Stimulated activated effector memory CD8-positive, alpha-beta T cell treated with anti-CD3 and anti-CD28 coated beads, Interleukin-12 subunit alpha, Interleukin-12 subunit beta, amount 100 ng/mL, for 72 hours (primary cell): ENCODE results near the gene NOSIP.

Experiments used
- ATAC-seq: fragments of 150-1000 bp; cut with Tn5 transposase; 2 replicates; pipeline ENCODE4 v1.10.0; 2021
- DNase-seq, 2 donors: peaks; one replicate each; pipeline ENCODE4 v3.0.0; 2021 to 2022; ENCODE audit warnings: low spot score in 2 of 2
- H3K27ac Mint-ChIP-seq: one replicate; pipeline ENCODE4 v1.8.0; 2022; ENCODE audit warnings: mild to moderate bottlenecking, mixed read lengths
- H3K36me3 Mint-ChIP-seq: one replicate; pipeline ENCODE4 v1.8.0; 2022; ENCODE audit warnings: mild to moderate bottlenecking, mixed read lengths
- H3K4me1 Mint-ChIP-seq: one replicate; pipeline ENCODE4 v1.8.0; 2022; ENCODE audit warnings: mixed read lengths
- H3K4me3 Mint-ChIP-seq: one replicate; pipeline ENCODE4 v1.8.0; 2022; ENCODE audit warnings: mild to moderate bottlenecking, mixed read lengths
- H3K9me3 Mint-ChIP-seq: one replicate; pipeline ENCODE4 v1.8.0; 2022; ENCODE audit warnings: mixed read lengths

NOSIP gene

DNA sequence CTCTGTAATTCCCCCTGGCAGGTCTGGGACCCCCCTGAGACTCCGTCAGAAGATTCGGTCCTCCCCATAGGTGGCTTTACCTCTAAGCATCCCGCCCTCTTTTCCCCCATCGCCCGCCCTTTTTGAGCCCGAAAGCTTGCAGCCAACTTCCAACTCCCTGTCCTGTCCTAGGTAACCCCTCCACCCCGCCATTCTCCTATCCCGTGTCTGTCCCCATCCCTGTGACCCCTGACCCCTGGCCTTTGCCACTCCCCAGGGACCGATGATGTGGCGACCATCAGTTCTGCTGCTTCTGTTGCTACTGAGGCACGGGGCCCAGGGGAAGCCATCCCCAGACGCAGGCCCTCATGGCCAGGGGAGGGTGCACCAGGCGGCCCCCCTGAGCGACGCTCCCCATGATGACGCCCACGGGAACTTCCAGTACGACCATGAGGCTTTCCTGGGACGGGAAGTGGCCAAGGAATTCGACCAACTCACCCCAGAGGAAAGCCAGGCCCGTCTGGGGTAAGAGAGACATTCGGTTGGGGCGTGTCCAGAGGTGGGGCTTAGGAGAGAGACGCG is 52.1 kb downstream of the NOSIP start:
- DNase-seq (no peak), ATAC-seq (no peak)
- Mint-ChIP-seq H3K27ac (peak overlapping the region; percentile 87), H3K36me3 (peaks cover 6% of the 10 kb centered on the region), H3K4me3 (peak overlapping the region; percentile 77), H3K9me3 (no peaks in the 10 kb centered on the region), H3K4me1 (peaks cover 22% of the 10 kb centered on the region)

DNA sequence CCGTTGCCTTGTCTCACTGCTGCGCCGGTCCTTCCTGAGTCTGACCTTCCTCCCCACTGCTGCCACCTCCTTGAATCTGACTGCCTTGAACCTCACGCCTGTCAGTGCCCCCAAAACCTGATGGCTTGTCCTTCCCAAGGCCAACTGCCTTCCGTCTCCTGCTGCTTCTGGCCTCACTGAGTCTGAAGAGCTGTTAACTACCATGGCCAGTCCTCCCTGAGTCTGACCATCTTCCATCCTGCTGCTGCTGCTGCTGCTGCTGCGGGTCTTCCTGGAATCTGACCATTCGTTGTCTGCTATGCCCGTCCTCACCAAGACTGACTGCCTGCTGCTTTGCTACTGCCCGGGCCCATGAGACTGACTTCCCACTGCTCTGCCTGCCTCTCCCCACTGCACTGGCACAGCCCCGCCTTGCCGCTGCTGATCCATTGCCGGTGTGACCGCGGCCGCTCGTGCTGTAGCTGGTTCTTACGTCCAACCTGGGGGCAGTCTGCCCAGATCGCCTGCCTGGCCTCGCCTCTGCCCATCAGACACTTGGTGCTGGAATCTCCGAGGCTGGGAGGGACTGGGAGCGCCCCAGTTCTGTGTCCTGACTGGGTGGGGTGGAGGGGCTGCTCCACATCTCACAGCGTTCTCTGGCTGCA is 55.4 kb downstream of the NOSIP start:
- no peak for ATAC-seq
- H3K4me3 Mint-ChIP-seq = no peak overlapping the region
- H3K27ac Mint-ChIP-seq = peak overlapping the region; percentile 11
- DNase-seq = no peak
- H3K36me3 Mint-ChIP-seq = peaks cover 6% of the 10 kb centered on the region
- no peaks in the 10 kb centered on the region for H3K9me3 Mint-ChIP-seq
- H3K4me1 Mint-ChIP-seq = peaks cover 16% of the 10 kb centered on the region

DNA sequence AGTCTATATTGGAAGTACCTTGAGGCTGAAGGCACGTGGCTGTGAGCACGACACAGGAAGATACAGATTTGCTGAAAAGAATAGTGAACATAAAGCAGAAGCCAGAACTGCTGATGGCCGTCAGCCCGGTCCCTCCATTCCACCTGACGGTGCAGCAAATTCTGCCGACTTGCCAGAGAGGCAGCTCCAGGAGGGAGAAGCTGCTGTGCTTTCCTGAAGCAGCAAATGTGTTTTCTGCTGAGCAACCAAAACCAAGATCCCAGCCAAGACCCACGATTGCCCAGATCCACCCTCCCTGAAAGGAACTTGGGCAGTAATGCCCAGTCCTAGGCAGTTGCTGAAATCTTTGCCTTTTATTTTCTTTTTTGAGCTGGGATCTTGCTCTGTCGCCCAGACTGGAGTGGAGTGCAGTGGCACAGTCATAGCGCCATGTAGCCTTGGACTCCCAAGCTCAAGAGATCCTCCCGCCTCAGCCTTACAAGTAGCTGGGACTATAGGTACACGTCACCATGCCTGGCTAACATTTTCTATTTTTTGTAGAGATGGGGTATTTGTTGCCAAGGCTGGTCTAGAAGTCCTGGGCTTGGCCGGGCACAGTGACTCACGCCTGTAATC is 59.5 kb downstream of the NOSIP start:
- Mint-ChIP-seq H3K4me1 (peaks cover 3% of the 10 kb centered on the region), H3K4me3 (no peak overlapping the region), H3K36me3 (no peaks in the 10 kb centered on the region), H3K9me3 (no peaks in the 10 kb centered on the region), H3K27ac (no peak overlapping the region)
- DNase-seq = no peak
- ATAC-seq = no peak

DNA sequence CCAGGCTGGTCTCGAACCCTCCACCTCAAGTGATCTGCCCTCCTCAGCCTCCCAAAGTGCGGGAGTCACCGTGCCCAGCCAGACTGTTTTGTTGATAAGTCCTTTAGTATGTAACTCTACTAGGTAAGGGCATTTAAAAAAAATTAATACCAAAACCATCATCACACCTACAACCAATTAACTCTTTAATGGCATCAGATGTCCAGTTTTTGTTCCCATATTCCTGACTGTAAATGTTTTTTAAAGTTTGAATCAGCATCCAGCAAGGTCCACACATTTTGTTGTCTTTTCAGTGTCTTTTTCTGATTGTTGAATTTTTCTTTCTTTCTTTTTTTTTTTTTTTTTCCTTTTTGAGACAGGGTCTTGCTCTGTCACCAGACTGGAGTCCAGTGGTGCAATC is 62.3 kb downstream of the NOSIP start:
- H3K36me3 Mint-ChIP-seq = no peaks in the 10 kb centered on the region
- DNase-seq = no peak
- H3K4me1 Mint-ChIP-seq = peaks cover 21% of the 10 kb centered on the region
- no peak overlapping the region for H3K27ac Mint-ChIP-seq
- H3K9me3 Mint-ChIP-seq = no peaks in the 10 kb centered on the region
- no peak for ATAC-seq
- no peak overlapping the region for H3K4me3 Mint-ChIP-seq

DNA sequence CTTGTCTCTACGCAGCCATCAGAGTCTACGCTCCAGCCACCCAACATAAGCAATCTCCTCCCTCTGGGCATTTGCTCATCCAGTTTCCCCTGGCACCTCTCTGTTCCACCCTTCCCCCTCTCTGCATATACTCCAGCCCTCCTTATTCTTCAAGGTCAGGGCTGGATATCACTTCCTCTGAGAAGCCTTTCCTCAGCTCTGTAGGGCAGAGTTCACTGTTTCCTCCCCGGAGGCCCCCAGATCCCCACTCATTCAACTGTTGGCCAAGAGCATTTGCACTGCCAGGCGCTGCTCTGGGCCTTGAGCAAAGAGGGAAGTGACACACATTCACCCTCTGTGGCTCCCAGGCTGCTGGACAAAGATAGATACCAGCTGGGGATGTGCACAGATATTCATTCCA is 64.6 kb downstream of the NOSIP start:
- peak overlapping the region; percentile 4 for H3K27ac Mint-ChIP-seq
- H3K9me3 Mint-ChIP-seq = no peaks in the 10 kb centered on the region
- no peak overlapping the region for H3K4me3 Mint-ChIP-seq
- H3K4me1 Mint-ChIP-seq = peaks cover 36% of the 10 kb centered on the region
- ATAC-seq (no peak), DNase-seq (no peak)
- peaks cover 10% of the 10 kb centered on the region for H3K36me3 Mint-ChIP-seq

DNA sequence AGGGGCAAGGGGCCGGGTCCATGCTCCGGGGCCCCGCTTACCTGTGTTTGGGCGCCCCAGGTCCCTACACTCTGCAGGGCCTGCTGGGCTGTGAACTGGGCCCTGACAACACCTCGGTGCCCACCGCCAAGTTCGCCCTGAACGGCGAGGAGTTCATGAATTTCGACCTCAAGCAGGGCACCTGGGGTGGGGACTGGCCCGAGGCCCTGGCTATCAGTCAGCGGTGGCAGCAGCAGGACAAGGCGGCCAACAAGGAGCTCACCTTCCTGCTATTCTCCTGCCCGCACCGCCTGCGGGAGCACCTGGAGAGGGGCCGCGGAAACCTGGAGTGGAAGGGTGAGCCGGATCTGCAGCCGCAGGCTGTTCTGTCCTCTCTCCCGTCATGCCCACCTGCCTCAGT is 66.2 kb downstream of the NOSIP start:
- no peaks in the 10 kb centered on the region for H3K9me3 Mint-ChIP-seq
- no peak for DNase-seq

DNA sequence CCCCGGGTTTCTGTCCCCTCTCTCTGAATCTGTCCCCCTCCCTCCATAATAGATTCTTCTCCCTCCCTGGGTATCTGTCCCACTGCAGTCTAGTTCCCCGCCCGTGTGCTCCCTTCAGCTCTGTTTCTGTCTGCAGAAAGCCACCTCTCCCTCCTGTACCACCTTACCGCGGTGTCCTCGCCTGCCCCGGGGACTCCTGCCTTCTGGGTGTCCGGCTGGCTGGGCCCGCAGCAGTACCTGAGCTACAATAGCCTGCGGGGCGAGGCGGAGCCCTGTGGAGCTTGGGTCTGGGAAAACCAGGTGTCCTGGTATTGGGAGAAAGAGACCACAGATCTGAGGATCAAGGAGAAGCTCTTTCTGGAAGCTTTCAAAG is 66.6 kb downstream of the NOSIP start:
- Mint-ChIP-seq H3K36me3 (peaks cover 10% of the 10 kb centered on the region), H3K4me3 (peak overlapping the region; percentile 78), H3K9me3 (no peaks in the 10 kb centered on the region), H3K4me1 (peaks cover 36% of the 10 kb centered on the region), H3K27ac (peak overlapping the region; percentile 89)
- ATAC-seq = no peak
- no peak for DNase-seq

More for the DNA sequence above, 66.2 kb downstream of the NOSIP start:
- H3K27ac Mint-ChIP-seq = peak overlapping the region; percentile 89
- no peak for ATAC-seq
- peak overlapping the region; percentile 78 for H3K4me3 Mint-ChIP-seq
- peaks cover 10% of the 10 kb centered on the region for H3K36me3 Mint-ChIP-seq
- H3K4me1 Mint-ChIP-seq = peaks cover 36% of the 10 kb centered on the region

DNA sequence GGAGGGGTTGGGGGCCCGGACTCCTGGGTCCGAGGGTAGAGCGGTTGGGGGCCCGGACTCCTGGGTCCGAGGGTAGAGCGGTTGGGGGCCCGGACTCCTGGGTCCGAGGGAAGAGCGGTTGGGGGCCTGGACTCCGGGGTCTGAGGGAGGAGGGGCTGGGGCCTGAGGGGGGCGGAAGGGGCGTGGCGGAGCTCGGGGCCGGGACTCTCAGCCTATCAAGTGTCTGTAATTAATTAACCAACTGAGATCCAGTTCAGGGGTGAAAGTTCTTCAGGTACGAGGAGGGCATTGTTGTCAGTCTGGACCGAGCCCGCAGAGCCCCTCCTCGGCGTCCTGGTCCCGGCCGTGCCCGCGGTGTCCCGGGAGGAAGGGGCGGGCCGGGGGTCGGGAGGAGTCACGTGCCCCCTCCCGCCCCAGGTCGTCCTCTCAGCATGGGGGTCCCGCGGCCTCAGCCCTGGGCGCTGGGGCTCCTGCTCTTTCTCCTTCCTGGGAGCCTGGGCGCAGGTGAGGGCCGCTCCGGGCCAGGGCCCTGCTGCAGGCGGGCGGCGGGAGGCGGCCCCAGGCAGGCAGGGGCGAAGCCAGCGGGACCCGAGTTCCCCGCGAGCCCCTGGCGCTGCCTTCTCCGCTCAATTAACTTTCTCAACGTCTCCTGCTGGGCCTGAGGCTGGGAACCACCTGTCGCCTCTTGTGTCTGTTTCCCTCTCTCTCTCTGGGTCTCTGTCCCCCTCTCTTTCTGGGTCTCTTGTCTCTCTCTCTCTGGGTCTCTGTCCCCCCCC is 67.2 kb downstream of the NOSIP start:
- Mint-ChIP-seq H3K27ac (peak overlapping the region; percentile 89), H3K4me1 (peaks cover 36% of the 10 kb centered on the region)

DNA sequence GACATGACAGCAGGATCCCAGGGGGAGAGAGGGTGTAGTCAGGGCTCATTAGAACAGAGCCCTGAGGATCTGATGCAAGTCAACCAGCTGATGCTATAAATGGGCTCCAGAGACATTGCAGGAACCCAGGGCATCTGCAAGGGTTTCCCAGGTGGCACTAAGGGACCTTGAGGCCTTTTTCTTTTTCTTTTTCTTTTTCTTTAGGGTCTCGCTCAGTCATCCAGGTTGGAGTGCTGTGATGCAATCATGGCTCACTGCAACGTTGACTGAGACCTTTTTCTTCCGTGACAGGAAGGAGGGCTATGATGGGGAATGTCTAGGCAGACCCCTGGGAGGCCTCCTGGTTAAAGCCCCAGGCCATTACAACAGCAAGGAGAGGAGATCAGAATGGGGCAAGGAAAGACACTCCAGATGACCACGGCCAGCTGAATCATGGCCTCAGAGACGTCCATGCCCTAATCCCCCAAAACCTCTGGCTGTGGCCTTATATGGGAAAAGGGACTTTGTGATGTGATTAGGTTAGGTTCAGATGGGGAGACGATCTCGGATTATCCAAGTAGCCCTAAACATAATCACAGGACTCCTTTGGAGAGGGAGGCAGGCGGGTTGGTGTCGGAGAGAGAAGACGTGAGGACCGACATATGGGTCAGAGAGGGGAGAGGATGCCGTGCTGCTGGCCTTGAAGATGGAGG is 72.4 kb downstream of the NOSIP start:
- Mint-ChIP-seq H3K27ac (no peak overlapping the region), H3K9me3 (no peaks in the 10 kb centered on the region), H3K36me3 (peaks cover 10% of the 10 kb centered on the region), H3K4me1 (peaks cover 23% of the 10 kb centered on the region), H3K4me3 (no peak overlapping the region)
- ATAC-seq (no peak), DNase-seq (no peak)

More for the DNA sequence above, 67.2 kb downstream of the NOSIP start:
- peak; percentile 78 for ATAC-seq
- Mint-ChIP-seq H3K9me3 (no peaks in the 10 kb centered on the region), H3K4me3 (peak overlapping the region; percentile 78), H3K36me3 (peaks cover 10% of the 10 kb centered on the region)
- DNase-seq = peak in 1 of 2 donors; percentile 60

DNA sequence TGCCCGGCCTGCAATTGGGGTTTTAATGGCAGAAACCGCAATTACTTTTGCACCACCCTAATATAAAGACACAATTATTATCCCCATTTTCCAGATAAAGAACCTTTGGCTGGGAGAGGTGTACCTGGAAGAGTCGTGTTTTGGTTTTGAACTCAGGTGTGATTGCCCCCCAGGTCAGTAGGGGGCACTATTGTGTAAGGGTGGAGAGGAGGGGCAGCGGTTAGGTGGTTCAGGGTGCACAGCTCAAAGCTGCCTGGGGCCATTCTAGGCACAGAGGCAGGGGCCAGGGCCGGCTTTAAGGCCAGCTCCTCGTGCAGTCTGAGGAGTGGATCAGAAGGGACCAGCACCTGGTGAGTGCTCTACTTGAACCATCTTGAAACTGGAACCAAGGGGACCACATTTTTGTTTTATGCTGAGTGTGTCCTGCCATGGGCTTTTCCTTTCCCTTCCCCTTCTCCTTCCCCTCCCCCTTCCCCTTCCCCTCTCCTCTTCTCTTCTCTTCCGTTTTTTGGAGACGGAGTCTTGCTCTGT is 73.7 kb downstream of the NOSIP start:
- no peak overlapping the region for H3K27ac Mint-ChIP-seq
- DNase-seq = peak; percentile 73 to 86

More for the DNA sequence above, 73.7 kb downstream of the NOSIP start:
- no peak overlapping the region for H3K4me3 Mint-ChIP-seq
- H3K4me1 Mint-ChIP-seq = peaks cover 20% of the 10 kb centered on the region
- H3K36me3 Mint-ChIP-seq = peaks cover 6% of the 10 kb centered on the region
- H3K9me3 Mint-ChIP-seq = no peaks in the 10 kb centered on the region
- ATAC-seq = peak; percentile 84
